CD4-positive, alpha-beta T cell treated with Interleukin-17A for 1 hour (primary cell): ENCODE data around the gene SLC43A2.
"Not testable (repeated sequence)": the region's sequence is repeated elsewhere in the genome, so short reads cannot be mapped to it uniquely, and the experiment has no call there.

ENCODE experiments used
- DNase-seq: peaks from one replicate; pipeline ENCODE4 v3.0.0-alpha.2; 2020

SLC43A2 gene

GRCh38 chr17:1627982-1628855 is at the start of gene SLC43A2:
Gene SLC43A2 (minus strand): TSS chr17:1628834. CDS start chr17:1627874, 960 bp downstream.
- DNase-seq = peak; percentile 77

DNA sequence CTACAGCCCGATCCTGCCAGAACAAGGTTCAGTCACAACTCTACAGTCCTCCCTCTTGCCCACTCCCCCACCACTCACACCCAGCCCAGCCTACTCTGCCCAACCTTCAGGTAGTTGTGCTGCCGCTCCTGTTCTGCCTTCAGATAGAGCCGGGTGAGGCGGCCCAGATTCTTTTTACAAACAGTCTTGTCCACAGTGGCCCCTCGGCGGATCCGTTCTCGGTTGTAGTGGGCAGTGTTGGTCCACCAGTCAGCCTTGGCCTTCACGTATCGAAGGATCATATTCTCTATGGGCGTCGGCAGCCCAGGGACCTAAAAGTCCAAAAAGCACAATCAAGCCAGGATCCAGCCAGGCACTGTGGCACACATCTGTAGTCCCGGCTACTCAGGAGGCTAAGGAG is 47.8 kb upstream of the SLC43A2 start:
- DNase-seq = no peak

- peak; percentile 28 for DNase-seq
These were observed 44.6 kb upstream of the SLC43A2 start for GRCh38 chr17:1673041-1673785.

DNA sequence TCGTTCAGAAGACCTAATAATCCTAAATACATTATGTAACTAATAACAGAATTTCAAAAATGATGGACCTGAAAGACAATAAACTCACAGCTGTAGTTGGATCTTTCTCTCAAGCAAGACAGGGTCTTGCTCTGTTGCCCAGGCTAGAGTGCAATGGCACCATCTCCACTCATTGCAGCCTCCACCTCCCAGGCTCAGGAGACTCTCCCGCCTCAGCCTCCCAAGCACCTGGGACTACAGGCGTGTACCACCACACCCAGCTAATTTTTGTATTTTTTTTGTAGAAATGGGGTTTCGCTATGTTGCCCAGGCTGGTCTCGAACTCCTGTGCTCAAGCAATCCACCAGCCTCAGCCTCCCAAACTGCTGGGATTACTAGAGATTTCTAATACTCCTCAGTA is 35.3 kb upstream of the SLC43A2 start:
- not testable (repeated sequence) for DNase-seq

GRCh38 chr17:1661045-1661444 is 32.4 kb upstream of the SLC43A2 start:
- no peak for DNase-seq

DNA sequence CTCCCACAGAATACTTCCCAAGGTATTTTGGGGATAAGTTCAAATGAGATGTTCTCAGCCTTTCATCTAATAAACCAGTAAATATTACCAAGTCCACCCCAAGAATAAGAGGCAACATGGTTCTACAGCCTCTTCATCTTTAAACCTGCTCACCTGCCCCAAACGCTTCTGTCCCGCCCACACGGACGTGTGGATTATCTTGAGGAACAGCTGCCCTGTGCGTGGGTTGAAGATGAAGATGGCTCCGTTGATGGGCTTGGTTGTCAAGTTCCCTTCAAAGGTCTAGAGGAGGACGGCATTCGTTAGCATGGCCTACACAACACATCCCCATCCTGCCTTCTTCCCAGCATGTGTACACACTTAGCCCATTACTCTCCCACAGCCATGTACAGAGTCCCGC is 29.5 kb upstream of the SLC43A2 start:
- no peak for DNase-seq

GRCh38 chr17:1653735-1654134 is 25.1 kb upstream of the SLC43A2 start:
- no peak for DNase-seq

GRCh38 chr17:1652794-1653193 is 24.2 kb upstream of the SLC43A2 start:
- DNase-seq = not testable (repeated sequence)

GRCh38 chr17:1651559-1651844 is 22.9 kb upstream of the SLC43A2 start:
- DNase-seq = no peak

DNA sequence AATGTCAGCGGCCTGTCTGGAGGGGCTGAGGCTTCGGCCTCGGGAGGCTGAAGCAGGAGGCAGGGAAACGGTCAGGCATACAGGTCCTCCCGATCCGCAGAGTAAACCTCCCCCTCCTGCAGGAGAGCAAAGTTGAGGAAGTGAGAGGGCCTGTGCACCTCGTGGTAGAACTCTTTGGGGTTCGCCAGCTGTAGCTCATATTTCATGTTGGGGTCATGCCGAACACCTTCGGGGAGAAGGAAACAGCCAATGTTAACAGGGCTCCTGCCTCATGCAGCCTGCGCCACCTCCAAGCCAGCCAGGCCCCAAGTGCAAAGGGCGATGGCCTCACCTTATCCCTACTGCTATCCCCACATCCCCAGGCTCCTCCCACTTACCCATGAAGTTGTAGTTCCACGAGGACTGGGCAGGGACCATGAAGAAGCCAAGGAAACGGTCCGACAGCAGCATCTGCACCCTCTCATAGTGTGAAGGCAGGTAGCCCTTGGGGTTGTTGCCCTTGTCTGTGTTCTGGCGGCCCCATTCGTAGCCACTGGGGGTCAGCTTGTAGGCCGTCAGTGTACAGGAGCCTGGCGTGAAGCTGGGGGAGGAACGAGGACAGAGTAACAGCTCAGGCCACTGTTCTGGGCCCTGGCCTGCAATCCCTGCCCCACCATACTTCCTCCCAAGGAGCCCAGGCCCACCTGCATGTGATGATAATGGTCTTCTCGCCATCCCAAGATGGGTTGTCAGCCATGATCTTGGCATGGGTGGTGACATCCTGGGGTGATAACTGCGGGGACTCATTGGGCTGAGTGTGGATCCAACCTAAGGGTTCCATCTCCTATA is 22.3 kb upstream of the SLC43A2 start:
- DNase-seq = no peak

DNA sequence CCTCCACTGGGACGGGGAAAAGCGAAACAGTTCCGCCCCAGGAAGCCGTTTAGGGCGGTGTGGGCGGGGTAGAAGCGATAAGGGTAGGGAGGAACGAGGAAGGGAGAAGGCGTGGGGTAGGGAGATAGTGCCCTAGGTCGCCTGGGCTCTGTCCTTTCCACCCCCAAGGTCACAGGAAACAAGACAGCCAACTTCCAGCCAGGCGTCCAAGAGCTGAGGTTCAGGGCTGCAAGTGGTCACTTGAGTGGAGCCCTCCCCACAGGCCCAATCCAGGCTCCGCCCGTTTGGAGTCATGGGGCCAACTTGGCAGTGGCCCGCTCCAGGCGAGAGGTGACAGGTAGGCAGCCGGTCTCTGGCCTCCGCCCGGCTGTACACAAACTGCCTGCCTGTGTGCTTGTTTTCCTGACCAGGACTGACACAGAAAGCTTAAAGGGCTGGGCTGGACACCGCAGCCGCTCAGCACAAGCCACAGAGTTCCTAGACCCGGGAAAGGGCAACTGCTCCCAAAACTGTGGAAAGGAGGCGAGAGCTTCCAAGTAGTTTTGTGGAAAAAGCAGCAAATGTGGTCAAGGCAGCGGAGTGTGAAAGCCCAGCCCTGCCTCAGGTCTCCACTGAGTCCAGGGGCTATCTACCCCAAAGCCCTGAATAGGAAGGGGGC is 21.3 kb upstream of the SLC43A2 start, which contains the start of gene RILP:
TSS of gene RILP (minus strand) at position 23 of the 658 bp plus-strand sequence. CDS start 62 bp downstream, outside the sequence.
- DNase-seq = no peak

DNA sequence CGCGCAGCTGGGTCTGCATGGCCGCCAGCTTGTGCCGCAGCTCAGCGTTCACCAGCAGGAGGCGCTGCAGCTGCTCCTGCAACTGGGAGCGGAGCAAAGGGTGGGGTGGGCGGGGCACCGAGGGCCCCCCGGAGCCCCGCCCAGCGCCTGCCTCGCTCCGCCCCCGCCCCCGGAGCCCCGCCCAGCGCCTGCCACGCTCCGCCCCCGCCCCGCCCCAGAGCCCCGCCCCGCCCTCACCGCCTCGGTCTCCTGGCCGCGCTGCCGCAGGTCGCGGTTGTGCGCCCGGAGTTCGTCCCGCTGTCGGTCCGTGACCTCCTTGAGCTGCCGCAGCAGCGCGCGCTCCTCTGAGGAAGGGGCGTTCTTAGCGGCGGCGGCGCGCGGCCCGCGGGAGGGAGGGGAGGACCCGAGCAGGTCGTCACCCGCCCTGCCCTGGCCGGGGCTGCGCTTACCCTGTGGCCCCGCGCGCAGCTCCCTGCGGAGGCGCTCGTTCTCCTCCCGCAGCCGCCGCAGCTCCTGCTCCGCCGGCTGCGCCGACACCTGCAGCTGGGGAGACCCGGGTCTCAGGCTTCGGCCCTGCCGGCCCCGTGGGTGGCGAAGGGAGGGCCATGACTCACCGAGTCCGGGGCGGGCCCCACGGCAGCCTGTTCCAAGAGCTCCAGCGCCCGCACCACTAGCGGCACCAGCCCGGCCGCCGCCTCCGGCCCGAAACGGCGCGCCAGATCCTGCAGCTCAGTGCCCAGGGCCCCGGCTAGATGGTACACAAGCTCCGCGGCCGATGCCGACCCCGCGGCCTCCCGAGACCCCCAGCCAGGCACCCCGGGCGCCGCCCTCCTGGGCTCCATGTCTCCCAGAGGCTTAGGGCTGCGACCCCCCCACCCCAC is 20.6 kb upstream of the SLC43A2 start:
- DNase-seq = peak; percentile 95

DNA sequence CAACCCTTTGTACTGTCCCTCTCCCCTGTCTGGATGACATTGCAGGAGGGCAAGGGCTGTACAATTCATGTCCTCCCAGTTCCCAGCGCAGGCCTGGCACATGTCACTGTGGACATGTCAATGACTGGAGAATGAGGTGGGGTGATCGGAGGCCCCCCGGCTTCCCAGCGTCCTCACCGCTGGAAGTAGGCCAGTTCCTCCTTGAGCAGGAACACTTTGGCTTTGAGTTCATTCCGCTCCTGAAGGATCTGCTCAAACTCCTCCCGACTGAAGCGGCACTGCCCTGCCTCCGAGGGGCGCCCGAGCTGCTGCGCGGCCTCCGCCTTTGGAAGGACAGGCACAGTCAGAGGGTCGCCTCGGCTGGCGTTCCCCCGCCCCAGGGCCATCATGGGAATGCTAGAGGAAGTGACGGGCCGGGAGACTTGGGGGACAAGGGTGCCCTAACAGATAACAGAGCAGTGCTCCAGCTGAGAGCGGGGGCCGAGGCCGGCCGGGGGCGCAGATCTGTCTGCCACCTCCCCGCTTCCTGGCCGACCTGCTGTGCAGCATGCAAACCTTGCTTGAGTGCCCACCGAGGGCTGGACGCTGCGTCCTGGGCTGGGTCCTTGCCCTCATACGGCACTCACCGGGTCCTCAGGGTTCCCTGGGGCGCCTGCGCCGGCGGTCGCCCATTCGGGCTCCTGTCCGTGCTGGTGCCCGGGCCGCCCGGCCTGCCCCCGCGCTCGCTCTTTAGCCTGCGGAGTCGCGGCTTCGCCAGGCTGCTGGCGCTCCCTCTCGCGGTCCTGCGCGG is 19.7 kb upstream of the SLC43A2 start:
- DNase-seq = no peak

DNA sequence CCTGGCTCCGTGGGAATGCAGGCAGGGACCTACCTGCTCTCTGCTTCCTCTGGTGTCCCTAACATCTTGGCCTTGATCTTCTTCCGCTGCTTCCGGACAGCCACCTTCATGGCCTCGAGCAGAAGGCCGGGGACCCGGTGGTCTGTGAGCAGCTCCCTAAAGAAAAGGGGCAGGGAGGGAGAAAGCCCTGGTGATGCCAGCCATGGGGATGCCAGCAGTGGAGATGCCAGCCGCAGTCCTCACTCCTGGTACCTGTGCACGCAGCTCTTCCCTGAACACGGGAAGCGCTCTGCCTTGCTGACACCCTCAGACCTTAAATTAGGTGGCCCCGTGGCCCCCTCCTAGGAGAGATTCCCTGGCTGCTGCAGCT is 19.2 kb upstream of the SLC43A2 start:
- DNase-seq = no peak

DNA sequence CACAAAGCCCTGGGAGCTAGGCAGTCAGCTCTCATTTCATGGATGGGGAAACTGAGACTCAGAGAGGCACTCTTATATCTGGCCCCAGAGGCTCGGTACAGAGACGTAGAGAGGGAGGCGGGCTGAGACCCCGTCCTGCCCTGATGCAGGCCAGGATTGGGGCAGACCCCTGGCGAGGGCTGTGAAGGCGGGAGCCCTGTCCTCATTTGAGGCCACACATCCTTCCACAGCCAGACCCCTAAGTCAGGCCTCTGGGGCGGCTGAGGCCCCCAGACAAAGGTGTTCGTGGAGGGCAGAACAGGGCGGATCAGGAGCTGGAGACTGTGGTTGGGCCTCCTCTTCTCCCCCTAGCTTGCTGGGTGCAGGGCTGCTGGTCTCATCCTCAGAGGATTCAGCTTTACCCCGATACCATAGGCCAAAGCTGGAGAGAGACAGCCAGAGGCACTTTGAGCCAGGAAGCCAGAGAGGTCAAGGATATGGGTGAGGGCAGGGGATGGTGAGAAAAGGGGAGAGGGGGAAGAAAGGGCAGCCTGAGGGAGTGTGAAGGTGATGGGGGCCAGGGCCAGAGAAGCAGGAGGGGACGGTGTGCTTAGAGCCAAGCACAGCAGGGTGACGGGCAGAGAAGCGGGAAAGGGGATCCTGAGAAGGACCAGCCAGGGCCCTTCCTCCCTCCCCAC is 17.7 kb upstream of the SLC43A2 start:
- no peak for DNase-seq

DNA sequence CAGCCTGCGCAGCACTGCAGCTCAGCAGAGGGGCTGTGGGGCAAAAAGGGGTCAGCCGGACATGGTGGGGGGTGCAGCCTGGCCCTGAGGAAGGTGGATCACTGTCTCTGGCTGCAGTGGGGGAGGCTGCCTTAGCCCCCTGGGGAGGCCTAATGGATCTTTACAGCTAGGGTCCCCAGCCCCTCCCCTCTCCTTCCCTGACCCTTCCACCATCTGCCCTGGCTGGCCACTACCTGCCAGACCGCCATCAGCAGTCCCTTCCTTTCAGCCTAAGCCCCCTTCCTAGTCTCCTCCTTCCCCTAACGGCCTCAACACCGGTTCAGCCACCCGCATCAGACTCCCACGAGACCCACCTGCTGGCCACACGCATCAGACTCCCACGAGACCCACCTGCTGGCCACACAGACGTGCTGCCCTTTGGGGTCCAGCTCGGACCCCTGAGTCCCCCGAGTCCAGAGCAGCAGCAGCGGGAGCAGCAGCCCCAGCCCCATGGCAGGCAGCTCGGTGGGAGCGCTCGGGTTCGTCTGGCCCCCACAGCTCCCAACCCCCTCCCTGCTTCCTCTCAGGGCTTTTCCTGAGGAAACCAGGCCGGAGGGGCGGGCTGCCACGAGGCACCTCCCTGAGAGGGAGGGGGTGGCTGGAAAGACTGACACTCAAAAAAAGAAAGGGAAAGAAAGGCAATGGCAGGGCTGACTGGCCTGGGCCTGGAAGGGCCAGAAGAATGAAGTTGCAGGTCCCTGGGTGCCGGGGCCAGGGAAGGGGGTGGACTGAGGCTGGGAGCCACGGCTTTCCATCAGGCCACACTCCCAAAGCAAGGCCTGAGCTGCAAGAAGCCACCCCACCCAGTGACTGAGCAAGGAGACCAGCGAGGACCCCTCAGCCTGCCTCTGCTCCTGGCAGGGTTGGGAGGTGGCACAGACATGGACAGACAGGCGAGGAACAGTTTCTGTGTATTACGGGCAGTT is 16.9 kb upstream of the SLC43A2 start, which contains the start of gene SCARF1:
TSS of gene SCARF1 (minus strand) at position 526 of the 965 bp plus-strand sequence. CDS start at position 491, 35 bp downstream.
- DNase-seq = no peak

- DNase-seq = peak; percentile 34
These were observed 16.0 kb upstream of the SLC43A2 start for GRCh38 chr17:1644493-1645206.

DNA sequence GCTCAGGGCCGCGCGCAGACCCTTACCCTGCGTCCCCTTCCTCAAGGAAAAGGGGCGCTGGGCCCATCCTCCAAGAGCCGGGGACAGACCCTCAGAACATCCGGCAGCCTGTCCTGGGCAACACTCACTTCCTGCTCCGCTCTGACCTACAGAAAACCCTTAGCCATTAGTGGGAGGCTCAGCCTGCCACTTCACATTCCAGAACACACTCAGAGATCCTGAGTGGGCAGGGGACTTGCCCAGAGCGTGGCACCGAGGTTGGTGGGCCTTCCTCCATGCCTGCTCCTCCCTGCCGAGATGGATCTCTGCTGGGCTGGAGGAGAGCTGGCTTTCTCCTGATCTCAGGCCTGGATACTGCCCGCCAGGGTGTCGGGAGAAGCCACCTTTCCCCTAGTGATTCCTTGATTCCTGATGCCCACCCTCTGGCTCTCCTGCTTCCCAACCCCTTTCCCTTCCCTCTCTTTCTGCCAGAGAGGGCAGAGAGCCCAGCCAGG is 15.4 kb upstream of the SLC43A2 start:
- no peak for DNase-seq
